ENCODE results near the gene OGT.

DNA sequence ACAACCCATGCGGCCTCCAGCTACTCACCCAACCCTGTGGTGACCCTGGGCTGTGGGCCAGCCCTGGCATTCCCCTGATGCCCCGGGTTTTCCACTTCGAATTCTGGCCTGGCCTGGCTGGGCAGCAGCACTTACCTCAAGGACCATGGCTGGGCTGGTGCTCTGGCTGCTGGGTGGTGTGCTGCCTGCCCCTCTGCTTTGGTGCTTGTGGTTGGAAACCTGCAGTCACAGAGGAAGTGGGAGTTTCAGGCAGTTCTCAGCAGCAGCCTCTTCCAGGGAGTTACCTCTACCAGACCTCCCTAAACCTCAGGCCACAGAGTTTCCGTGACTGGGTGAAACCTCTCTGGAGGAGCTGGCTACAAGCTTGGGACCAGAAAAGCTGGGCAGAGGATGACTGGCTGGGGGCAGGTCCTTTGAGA is 85.4 kb downstream of the OGT start, which contains the start of gene CXCR3:
- TF ChIP-seq, protein P1, sequence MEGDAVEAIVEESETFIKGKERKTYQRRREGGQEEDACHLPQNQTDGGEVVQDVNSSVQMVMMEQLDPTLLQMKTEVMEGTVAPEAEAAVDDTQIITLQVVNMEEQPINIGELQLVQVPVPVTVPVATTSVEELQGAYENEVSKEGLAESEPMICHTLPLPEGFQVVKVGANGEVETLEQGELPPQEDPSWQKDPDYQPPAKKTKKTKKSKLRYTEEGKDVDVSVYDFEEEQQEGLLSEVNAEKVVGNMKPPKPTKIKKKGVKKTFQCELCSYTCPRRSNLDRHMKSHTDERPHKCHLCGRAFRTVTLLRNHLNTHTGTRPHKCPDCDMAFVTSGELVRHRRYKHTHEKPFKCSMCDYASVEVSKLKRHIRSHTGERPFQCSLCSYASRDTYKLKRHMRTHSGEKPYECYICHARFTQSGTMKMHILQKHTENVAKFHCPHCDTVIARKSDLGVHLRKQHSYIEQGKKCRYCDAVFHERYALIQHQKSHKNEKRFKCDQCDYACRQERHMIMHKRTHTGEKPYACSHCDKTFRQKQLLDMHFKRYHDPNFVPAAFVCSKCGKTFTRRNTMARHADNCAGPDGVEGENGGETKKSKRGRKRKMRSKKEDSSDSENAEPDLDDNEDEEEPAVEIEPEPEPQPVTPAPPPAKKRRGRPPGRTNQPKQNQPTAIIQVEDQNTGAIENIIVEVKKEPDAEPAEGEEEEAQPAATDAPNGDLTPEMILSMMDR (IDR thresholded peaks at IDR 0.05 in 2 of 3, conservative IDR thresholded peaks at IDR 0.05 in 1 of 3; ENCODE audit: borderline replicate concordance in 1 of 3, insufficient read depth in 1 of 3, low read depth in 2 of 3, low read length in 2 of 3), result no peak
- no peak for TF ChIP-seq EZH2 (IDR thresholded peaks at IDR 0.05)
- TF ChIP-seq, protein P2, sequence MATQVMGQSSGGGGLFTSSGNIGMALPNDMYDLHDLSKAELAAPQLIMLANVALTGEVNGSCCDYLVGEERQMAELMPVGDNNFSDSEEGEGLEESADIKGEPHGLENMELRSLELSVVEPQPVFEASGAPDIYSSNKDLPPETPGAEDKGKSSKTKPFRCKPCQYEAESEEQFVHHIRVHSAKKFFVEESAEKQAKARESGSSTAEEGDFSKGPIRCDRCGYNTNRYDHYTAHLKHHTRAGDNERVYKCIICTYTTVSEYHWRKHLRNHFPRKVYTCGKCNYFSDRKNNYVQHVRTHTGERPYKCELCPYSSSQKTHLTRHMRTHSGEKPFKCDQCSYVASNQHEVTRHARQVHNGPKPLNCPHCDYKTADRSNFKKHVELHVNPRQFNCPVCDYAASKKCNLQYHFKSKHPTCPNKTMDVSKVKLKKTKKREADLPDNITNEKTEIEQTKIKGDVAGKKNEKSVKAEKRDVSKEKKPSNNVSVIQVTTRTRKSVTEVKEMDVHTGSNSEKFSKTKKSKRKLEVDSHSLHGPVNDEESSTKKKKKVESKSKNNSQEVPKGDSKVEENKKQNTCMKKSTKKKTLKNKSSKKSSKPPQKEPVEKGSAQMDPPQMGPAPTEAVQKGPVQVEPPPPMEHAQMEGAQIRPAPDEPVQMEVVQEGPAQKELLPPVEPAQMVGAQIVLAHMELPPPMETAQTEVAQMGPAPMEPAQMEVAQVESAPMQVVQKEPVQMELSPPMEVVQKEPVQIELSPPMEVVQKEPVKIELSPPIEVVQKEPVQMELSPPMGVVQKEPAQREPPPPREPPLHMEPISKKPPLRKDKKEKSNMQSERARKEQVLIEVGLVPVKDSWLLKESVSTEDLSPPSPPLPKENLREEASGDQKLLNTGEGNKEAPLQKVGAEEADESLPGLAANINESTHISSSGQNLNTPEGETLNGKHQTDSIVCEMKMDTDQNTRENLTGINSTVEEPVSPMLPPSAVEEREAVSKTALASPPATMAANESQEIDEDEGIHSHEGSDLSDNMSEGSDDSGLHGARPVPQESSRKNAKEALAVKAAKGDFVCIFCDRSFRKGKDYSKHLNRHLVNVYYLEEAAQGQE (IDR thresholded peaks at IDR 0.05; ENCODE audit: low read depth), result no peak
- no peak for TF ChIP-seq POLR2A (IDR thresholded peaks at IDR 0.05; ENCODE audit: borderline replicate concordance, extremely low read depth, insufficient read depth, insufficient read length)
- TF ChIP-seq POLR2AphosphoS5 (IDR thresholded peaks at IDR 0.05; ENCODE audit: low read depth, low read length), result no peak

All from HCT116 (cell line).